Astrocyte (in vitro differentiated cells and primary cell): Measurements from ENCODE around the gene UGT1A1.

Experiments used
- CTCF ChIP-seq: IDR thresholded peaks from 2 replicates; pipeline ENCODE4 v1.5.1; 2011; ENCODE audit warnings: low read depth, mild to moderate bottlenecking, inconsistent platforms, low read length, moderate library complexity; ENCODE audit not compliant: insufficient read depth
- EZH2 ChIP-seq: IDR thresholded peaks from 2 replicates; pipeline ENCODE4 v1.6.1; 2012; ENCODE audit warnings: mild to moderate bottlenecking, low read length, inconsistent platforms; ENCODE audit not compliant: insufficient read depth

- no peak for TF ChIP-seq CTCF
- TF ChIP-seq EZH2 = no peak
Observed at GRCh38 chr2:233775414-233775813, 15.3 kb downstream of the UGT1A1 start.
